H1 (cell line): Measurements from ENCODE around the gene CCDC88C. TPM values are rescaled to one million over a fixed set of nuclear protein-coding genes. Genes with fewer than 3 reads are reported as not detected.

Experiments
- CTCF ChIA-PET: fragments of 300-600 bp; sonication (Branson Sonifier 250); formaldehyde crosslinking; loops from one replicate; lab custom pipeline; 2021; ENCODE audit not compliant: partially characterized antibody; lab: Charles Lee
- POLR2A ChIA-PET: fragments of 300-600 bp; sonication (Branson Sonifier 250); formaldehyde crosslinking; loops from one replicate; lab custom pipeline; 2021; ENCODE audit warnings: inconsistent platforms; ENCODE audit not compliant: partially characterized antibody; lab: Charles Lee
- DNase-seq, 2 experiments: peaks; one replicate each; pipeline versions ENCODE4 v3.0.0 to v3.0.0-alpha.2; 2010 to 2022; ENCODE audit warnings: low spot score in 2 of 2, low read depth in 1 of 2, mixed read lengths in 1 of 2
- FAIRE-seq: peaks from 2 replicates; lab custom pipeline; 2011; peaks lifted over from hg19 to GRCh38; lab: Jason Lieb, UNC
- H2AFZ ChIP-seq: 2 replicates; pipeline ENCODE4 v1.8.1; 2012; ENCODE audit warnings: low read length, inconsistent platforms
- H2AK5ac ChIP-seq: 2 replicates; pipeline ENCODE4 v1.6.1; 2013; ENCODE audit warnings: low read depth, low read length
- H2BK120ac ChIP-seq: replicated peaks from 2 replicates; pipeline ENCODE3; 2013; ENCODE audit warnings: low read depth, low read length, inconsistent platforms
- H2BK12ac ChIP-seq: 2 replicates; pipeline ENCODE4 v1.6.1; 2013; ENCODE audit warnings: low read depth, low read length
- H2BK15ac ChIP-seq: 2 replicates; pipeline ENCODE4 v1.6.1; 2013; ENCODE audit warnings: low read length
- H2BK20ac ChIP-seq: 2 replicates; pipeline ENCODE4 v1.6.1; 2013; ENCODE audit warnings: low read length
- H2BK5ac ChIP-seq: 2 replicates; pipeline ENCODE4 v1.6.1; 2013; ENCODE audit warnings: low read depth, low read length
- H3K14ac ChIP-seq: 2 replicates; pipeline ENCODE4 v1.6.1; 2013; ENCODE audit warnings: inconsistent platforms; ENCODE audit not compliant: insufficient read length
- H3K18ac ChIP-seq: 2 replicates; pipeline ENCODE4 v1.6.1; 2013; ENCODE audit warnings: low read length; ENCODE audit errors: extremely low read depth
- H3K23ac ChIP-seq: 2 replicates; pipeline ENCODE4 v1.6.1; 2013; ENCODE audit warnings: inconsistent platforms; ENCODE audit not compliant: insufficient read length
- H3K23me2 ChIP-seq: 2 replicates; pipeline ENCODE4 v1.6.1; 2013; ENCODE audit warnings: low read depth, low read length
- H3K27ac ChIP-seq: 2 replicates; pipeline ENCODE4 v1.6.1; 2011; ENCODE audit warnings: low read depth, low read length, inconsistent platforms
- H3K27me3 ChIP-seq, 4 experiments: replicated peaks in 1 of 4; 1 replicate in 1 of 4; 2 replicates in 3 of 4; pipeline versions ENCODE4 v1.6.1 to v1.8.1; 2011 to 2013; ENCODE audit warnings: low read length in 3 of 4, mild to moderate bottlenecking in 3 of 4, inconsistent platforms in 2 of 4, mixed read lengths in 2 of 4, moderate library complexity in 1 of 4; ENCODE audit not compliant: control insufficient read depth in 3 of 4, insufficient read depth in 3 of 4; ENCODE audit errors: extremely low read depth in 1 of 4
- H3K36me3 ChIP-seq, 4 experiments: 2 replicates each; pipeline versions ENCODE4 v1.6.1 to v1.8.1; 2011 to 2013; ENCODE audit warnings: mild to moderate bottlenecking in 4 of 4, low read length in 3 of 4, moderate library complexity in 2 of 4, control low read depth in 1 of 4, inconsistent platforms in 1 of 4; ENCODE audit not compliant: insufficient read depth in 4 of 4, control insufficient read depth in 2 of 4
- H3K4ac ChIP-seq: replicated peaks from 2 replicates; pipeline ENCODE3; 2013; ENCODE audit warnings: low read length, low read depth, mixed read lengths, inconsistent platforms; ENCODE audit not compliant: insufficient read length
- H3K4me1 ChIP-seq, 4 experiments: replicated peaks in 1 of 4; 1 replicate in 1 of 4; 2 replicates in 3 of 4; pipeline versions ENCODE4 v1.6.1 to v1.8.1; 2011 to 2013; ENCODE audit warnings: low read length in 3 of 4, inconsistent platforms in 2 of 4, mixed read lengths in 1 of 4; ENCODE audit not compliant: insufficient read depth in 4 of 4, control insufficient read depth in 3 of 4
- H3K4me2 ChIP-seq, 2 experiments: 2 replicates each; pipeline versions ENCODE4 v1.6.1 to v1.8.1; 2011 to 2013; ENCODE audit warnings: low read depth in 2 of 2, low read length in 2 of 2, control low read depth in 1 of 2, inconsistent platforms in 1 of 2, mild to moderate bottlenecking in 1 of 2; ENCODE audit not compliant: insufficient read depth in 1 of 2
- H3K4me3 ChIP-seq, 4 experiments: fragments of 200-600, 300-600 bp in 1 of 4; sonication (generic), shearing (Covaris generic), sonication (Bioruptor Twin) in 1 of 4; 2 replicates each; pipeline versions ENCODE4 v1.5.1 to v1.8.1; 2011 to 2016; ENCODE audit warnings: low read length in 4 of 4, low read depth in 3 of 4, control low read depth in 2 of 4, inconsistent platforms in 2 of 4, mild to moderate bottlenecking in 2 of 4, mixed read lengths in 1 of 4, moderate library complexity in 1 of 4; ENCODE audit not compliant: insufficient read depth in 2 of 4; ENCODE audit errors: extremely low read depth in 1 of 4
- H3K56ac ChIP-seq: replicated peaks from 2 replicates; pipeline ENCODE3; 2013; ENCODE audit warnings: low read depth, mild to moderate bottlenecking, mixed read lengths, low read length, inconsistent platforms; ENCODE audit not compliant: insufficient read length
- H3K79me1 ChIP-seq: 2 replicates; pipeline ENCODE4 v1.6.1; 2013; ENCODE audit warnings: low read depth, low read length, control low read depth
- H3K79me2 ChIP-seq, 2 experiments: 2 replicates each; pipeline versions ENCODE4 v1.6.1 to v1.8.1; 2012 to 2013; ENCODE audit warnings: low read length in 2 of 2, mild to moderate bottlenecking in 2 of 2, inconsistent platforms in 1 of 2; ENCODE audit not compliant: insufficient read depth in 2 of 2, control insufficient read depth in 1 of 2
- H3K9ac ChIP-seq, 4 experiments: replicated peaks in 1 of 4; 1 replicate in 1 of 4; 2 replicates in 3 of 4; pipeline versions ENCODE4 v1.6.1 to v1.8.1; 2011 to 2013; ENCODE audit warnings: low read depth in 3 of 4, low read length in 3 of 4, control low read depth in 2 of 4, mild to moderate bottlenecking in 2 of 4, moderate library complexity in 2 of 4, inconsistent platforms in 1 of 4; ENCODE audit errors: extremely low read depth in 1 of 4
- H3K9me3 ChIP-seq, 2 experiments: 2 replicates each; pipeline versions ENCODE4 v1.6.1 to v1.8.1; 2012 to 2013; ENCODE audit warnings: mild to moderate bottlenecking in 2 of 2, moderate library complexity in 2 of 2, control low read depth in 1 of 2, inconsistent platforms in 1 of 2, low read depth in 1 of 2, low read length in 1 of 2, mixed read lengths in 1 of 2; ENCODE audit not compliant: insufficient read depth in 2 of 2
- H4K20me1 ChIP-seq, 2 experiments: replicated peaks in 1 of 2; 2 replicates each; pipeline versions ENCODE3 to v1.8.1; 2011 to 2013; ENCODE audit warnings: inconsistent platforms in 2 of 2, low read length in 2 of 2, mild to moderate bottlenecking in 1 of 2; ENCODE audit not compliant: insufficient read depth in 2 of 2, control insufficient read depth in 1 of 2
- H4K5ac ChIP-seq: 2 replicates; pipeline ENCODE4 v1.6.1; 2013; ENCODE audit warnings: low read length, low read depth, mixed read lengths, inconsistent platforms; ENCODE audit not compliant: insufficient read length
- H4K8ac ChIP-seq: 2 replicates; pipeline ENCODE4 v1.8.0; 2013; ENCODE audit warnings: mild to moderate bottlenecking, moderate library complexity, low read length, inconsistent platforms; ENCODE audit not compliant: insufficient read depth; ENCODE audit errors: extremely low read depth
- H4K91ac ChIP-seq: replicated peaks from 2 replicates; pipeline ENCODE3; 2013; ENCODE audit warnings: low read length, mixed read lengths, inconsistent platforms; ENCODE audit not compliant: insufficient read length
- CBX5 ChIP-seq: fragments of 300-800, 300-1000 bp; sonication (generic); IDR thresholded peaks from 2 replicates; pipeline ENCODE4 v1.7.1; 2016; ENCODE audit warnings: antibody characterized with exemption, low read length, low read depth
- CHD2 ChIP-seq: IDR thresholded peaks from 2 replicates; pipeline ENCODE4 v1.6.1; 2012; ENCODE audit warnings: low read length, improper control_type of control experiment
- EGR1 ChIP-seq: IDR thresholded peaks from 2 replicates; pipeline ENCODE4 v1.6.1; 2011; ENCODE audit warnings: low read depth, low read length, borderline replicate concordance
- JUN ChIP-seq: IDR thresholded peaks from 2 replicates; pipeline ENCODE4 v1.6.1; 2011; ENCODE audit warnings: low read depth, mild to moderate bottlenecking, improper control_type of control experiment, low read length
- KDM1A ChIP-seq: fragments of 200-600, 300-600 bp; sonication (generic); IDR thresholded peaks from 2 replicates; pipeline ENCODE4 v1.7.1; 2016; ENCODE audit warnings: mild to moderate bottlenecking, low read length, borderline replicate concordance
- KDM4A ChIP-seq: IDR thresholded peaks from one replicate; pipeline ENCODE4 v1.7.1; 2012; ENCODE audit warnings: low read depth, mild to moderate bottlenecking, moderate library complexity, low read length, inconsistent platforms; ENCODE audit not compliant: severe bottlenecking
- KDM5A ChIP-seq: fragments of 200-600 bp; IDR thresholded peaks from 2 replicates; pipeline ENCODE4 v1.7.1; 2012; ENCODE audit warnings: mild to moderate bottlenecking, low read length, inconsistent platforms, mixed read lengths
- MAFK ChIP-seq: IDR thresholded peaks from 2 replicates; pipeline ENCODE4 v1.6.1; 2012; ENCODE audit warnings: low read depth, mild to moderate bottlenecking, improper control_type of control experiment, low read length
- NRF1 ChIP-seq: IDR thresholded peaks from 2 replicates; pipeline ENCODE4 v1.6.1; 2011; ENCODE audit warnings: mild to moderate bottlenecking, low read depth, low read length, improper control_type of control experiment
- RAD21 ChIP-seq, 2 experiments: IDR thresholded peaks in 1 of 2; conservative IDR thresholded peaks in 1 of 2; 2 replicates each; pipeline ENCODE4 v1.6.1; 2011; ENCODE audit warnings: low read depth in 2 of 2, low read length in 2 of 2, improper control_type of control experiment in 1 of 2, inconsistent platforms in 1 of 2, mild to moderate bottlenecking in 1 of 2, moderate library complexity in 1 of 2
- RBBP5 ChIP-seq: IDR thresholded peaks from 2 replicates; pipeline ENCODE4 v1.7.1; 2012; ENCODE audit warnings: low read depth, mild to moderate bottlenecking, inconsistent platforms, low read length, moderate library complexity, borderline replicate concordance
- RNF2 ChIP-seq: fragments of 200-900, 300-1000 bp; sonication (generic); IDR thresholded peaks from 2 replicates; pipeline ENCODE4 v1.7.1; 2016; ENCODE audit warnings: borderline replicate concordance, low read depth, mild to moderate bottlenecking, antibody characterized with exemption, low read length; ENCODE audit not compliant: poor library complexity, severe bottlenecking; ENCODE audit errors: missing control alignments
- SIRT6 ChIP-seq: IDR thresholded peaks from one replicate; pipeline ENCODE4 v1.7.1; 2012; ENCODE audit warnings: low read length, inconsistent platforms
- SIX5 ChIP-seq: IDR thresholded peaks from 2 replicates; pipeline ENCODE4 v1.6.1; 2011; ENCODE audit warnings: mild to moderate bottlenecking, low read depth, low read length
- TBP ChIP-seq: IDR thresholded peaks from 2 replicates; pipeline ENCODE4 v1.6.1; 2011; ENCODE audit warnings: low read depth, low read length, improper control_type of control experiment
- WGBS, 2 experiments: shearing (Covaris generic) in 1 of 2; methylation state at CpG; one replicate each; pipeline versions ENCODE4 v1.1.6 to v1.1.7; 2013 to 2015; ENCODE audit warnings: low lambda C conversion rate in 2 of 2, mixed read lengths in 2 of 2, inconsistent platforms in 1 of 2, low coverage in 1 of 2, missing lambda C conversion rate in 1 of 2; ENCODE audit not compliant: insufficient replicate concordance in 2 of 2, insufficient coverage in 1 of 2, insufficient read length in 1 of 2; ENCODE audit errors: extremely low coverage in 1 of 2, missing lambda C conversion rate in 1 of 2; 5-methylcytosine and 5-hydroxymethylcytosine counted together
- polyA plus RNA-seq, 7 experiments: library from polyadenylated mRNA; depleted of rRNA in 3 of 7; stranded (reverse) in 5 of 7; unstranded in 2 of 7; fragments of >200 nt in 5 of 7; fragments of 200-250 nt in 2 of 7; gene quantifications; 1 replicate in 5 of 7; 2 replicates in 1 of 7; 4 replicates in 1 of 7; pipeline versions ENCODE4 v1.2.1 to v1.2.3, GENCODE V29; 2011 to 2013; ENCODE audit warnings: missing spikeins in 2 of 7, mixed read lengths in 2 of 7
- total RNA-seq: library from RNA; stranded (reverse); fragmentation: NEBNext Ultra II Directional; extraction: Animal tissue kit (Norgen Biotek cat#: 25700); gene quantifications from 2 replicates; pipeline ENCODE4 v1.2.1, GENCODE V29; 2021

Gene CCDC88C
- total and polyA plus RNA-seq, 2 of the 8 experiments (the other 6 are each of a cell fraction or from before 2014, with no cell fraction given) = 10.3 to 57.7 TPM

DNA sequence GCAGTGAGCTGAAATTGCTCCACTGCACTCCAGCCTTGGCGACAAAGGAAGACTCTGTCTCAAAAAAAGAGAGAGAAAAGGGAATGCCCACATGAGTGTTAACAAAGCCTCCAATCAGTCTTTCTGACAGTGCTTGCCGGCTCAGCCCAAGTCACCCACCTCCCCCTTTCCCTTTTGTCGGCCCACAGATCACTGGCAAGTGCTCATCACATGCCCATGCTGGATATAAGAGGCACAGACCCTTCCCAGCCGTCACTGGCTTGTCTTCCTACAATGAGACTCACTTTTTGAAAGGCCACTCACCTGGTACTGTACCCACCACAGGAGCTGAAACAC, 70.8 kb downstream of the CCDC88C start:
- Histone ChIP-seq H2BK15ac (no peak overlapping the region), H3K18ac (no peak overlapping the region), H2AK5ac (no peak overlapping the region), H3K79me2 (peaks cover 2 to 31% of the 10 kb centered on the region in 2 experiments; a peak in 1 of 4 replicates), H3K9ac (no peak overlapping the region), H3K4me3 (no peak overlapping the region), H4K8ac (no peak overlapping the region; the same call in 1 of the 2 replicates), H3K4me2 (no peak overlapping the region), H3K23me2 (no peaks in the 10 kb centered on the region), H2BK120ac (no peak overlapping the region), H3K79me1 (peaks cover 11% of the 10 kb centered on the region), H3K27ac (no peak overlapping the region), H3K14ac (no peak overlapping the region), H2AFZ (no peak overlapping the region), H3K9me3 (no peaks in the 10 kb centered on the region), H2BK12ac (no peak overlapping the region), H2BK20ac (no peak overlapping the region), H3K23ac (no peak overlapping the region), H4K91ac (no peak overlapping the region), H3K4me1 (peaks cover 6 to 15% (median 8%) of the 10 kb centered on the region in 4 experiments), H4K5ac (no peak overlapping the region), H2BK5ac (no peak overlapping the region), H4K20me1 (peaks cover 0 to 3% of the 10 kb centered on the region in 2 experiments), H3K4ac (no peak overlapping the region), H3K27me3 (no peaks in the 10 kb centered on the region), H3K56ac (no peak overlapping the region), H3K36me3 (peaks cover 0 to 6% (median 0%) of the 10 kb centered on the region in 4 experiments; a peak in 1 of 8 replicates)
- ChIA-PET CTCF (interaction anchor here (2.0 to 11.6 kb wide), 2 partner anchors 11 to 23 kb away, joined by 21 to 135 read pairs; no protein-coding TSS in a partner anchor), POLR2A (no interaction called here)
- no peak for FAIRE-seq
- 95% methylated on average over 4 of the region's 4 CpGs; no CpG with 5 or more reads in 1 of the 2 experiments for WGBS, 2 experiments
- DNase-seq = no peak
- no peak for TF ChIP-seq KDM4A
- no peak for TF ChIP-seq RBBP5
- TF ChIP-seq NRF1 = no peak
- no peak for TF ChIP-seq SIRT6
- no peak for TF ChIP-seq KDM1A
- no peak for TF ChIP-seq MAFK
- TF ChIP-seq KDM5A = no peak
- TF ChIP-seq RNF2 = no peak
- TF ChIP-seq CHD2 = no peak
- TF ChIP-seq JUN = no peak
- no peak for TF ChIP-seq SIX5
- TF ChIP-seq RAD21 (IDR thresholded peaks at IDR 0.05 in 1 of 2, conservative IDR thresholded peaks at IDR 0.05 in 1 of 2; ENCODE audit: low read depth in 2 of 2, low read length in 2 of 2) = no peak
- no peak for TF ChIP-seq CBX5
- no peak for TF ChIP-seq EGR1
- no peak for TF ChIP-seq TBP
